Type B pancreatic cell (in vitro differentiated cells): ENCODE data around the gene KCNIP2. TPM values are rescaled to one million over a fixed set of nuclear protein-coding genes. Genes with fewer than 3 reads are reported as not detected.

Source experiments
- DNase-seq: peaks from one replicate; pipeline ENCODE4 v3.0.0; 2021; ENCODE audit warnings: mixed read lengths; ENCODE audit not compliant: unreplicated experiment; ENCODE audit errors: extremely low spot score
- H3K27ac Mint-ChIP-seq: 2 replicates; pipeline ENCODE4 v1.8.0; 2021; ENCODE audit warnings: mild to moderate bottlenecking, mixed read lengths
- H3K27me3 Mint-ChIP-seq: 2 replicates; pipeline ENCODE4 v1.8.0; 2021; ENCODE audit warnings: mixed read lengths
- H3K36me3 Mint-ChIP-seq: 2 replicates; pipeline ENCODE4 v1.8.0; 2021; ENCODE audit warnings: mixed read lengths
- H3K4me1 Mint-ChIP-seq: one replicate; pipeline ENCODE4 v1.8.0; 2021; ENCODE audit warnings: mixed read lengths; ENCODE audit not compliant: unreplicated experiment
- H3K4me3 Mint-ChIP-seq: 2 replicates; pipeline ENCODE4 v1.8.0; 2021; ENCODE audit warnings: mild to moderate bottlenecking, mixed read lengths
- H3K9me3 Mint-ChIP-seq: 2 replicates; pipeline ENCODE4 v1.8.0; 2021; ENCODE audit warnings: mixed read lengths
- CTCF ChIP-seq: fragments of 200-600 bp; sonication (generic); conservative IDR thresholded peaks from 2 replicates; pipeline ENCODE4 v1.5.0; 2021; ENCODE audit warnings: antibody characterized with exemption, mild to moderate bottlenecking
- total RNA-seq: library from RNA; stranded (reverse); gene quantifications from 2 replicates; pipeline ENCODE4 v1.2.1, GENCODE V29; 2021; ENCODE audit warnings: low replicate concordance

The KCNIP2 gene
- total RNA-seq, 1 donor from 2014 or later: 4.9 TPM

DNA sequence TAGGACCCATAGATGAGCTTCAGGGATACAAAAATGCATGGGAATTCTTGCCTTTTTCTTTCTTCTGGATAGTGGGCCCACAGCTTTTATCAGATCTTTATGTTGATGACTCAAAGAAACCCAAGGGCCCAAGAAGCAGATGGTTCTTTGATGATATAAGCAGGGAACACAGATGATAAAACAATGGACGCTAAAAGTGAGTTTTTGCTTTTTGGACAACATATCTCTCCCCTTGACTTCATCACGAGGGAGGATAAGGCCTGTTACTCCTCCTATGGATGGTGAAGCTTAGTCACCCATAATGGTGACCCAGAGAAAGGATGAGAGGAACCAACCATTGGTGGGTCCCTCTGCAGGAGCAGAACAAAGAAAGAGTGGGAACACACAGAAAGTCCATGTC, 18.9 kb downstream of the KCNIP2 start:
- no peak for TF ChIP-seq CTCF
- Mint-ChIP-seq H3K27ac (no peak overlapping the region), H3K4me3 (no peak overlapping the region), H3K27me3 (no peaks in the 10 kb centered on the region), H3K36me3 (peaks cover 4% of the 10 kb centered on the region), H3K9me3 (no peaks in the 10 kb centered on the region), H3K4me1 (peaks cover under 1% of the 10 kb centered on the region)
- no peak for DNase-seq

- Mint-ChIP-seq H3K27ac (peak overlapping the region; percentile 98), H3K27me3 (no peaks in the 10 kb centered on the region), H3K4me1 (peaks cover 19% of the 10 kb centered on the region), H3K9me3 (no peaks in the 10 kb centered on the region), H3K4me3 (peak overlapping the region; percentile 99), H3K36me3 (peaks cover 9% of the 10 kb centered on the region)
- TF ChIP-seq CTCF: no peak
- no peak for DNase-seq
Measured at GRCh38 chr10:101818872-101819633, 24.5 kb downstream of the KCNIP2 start.

DNA sequence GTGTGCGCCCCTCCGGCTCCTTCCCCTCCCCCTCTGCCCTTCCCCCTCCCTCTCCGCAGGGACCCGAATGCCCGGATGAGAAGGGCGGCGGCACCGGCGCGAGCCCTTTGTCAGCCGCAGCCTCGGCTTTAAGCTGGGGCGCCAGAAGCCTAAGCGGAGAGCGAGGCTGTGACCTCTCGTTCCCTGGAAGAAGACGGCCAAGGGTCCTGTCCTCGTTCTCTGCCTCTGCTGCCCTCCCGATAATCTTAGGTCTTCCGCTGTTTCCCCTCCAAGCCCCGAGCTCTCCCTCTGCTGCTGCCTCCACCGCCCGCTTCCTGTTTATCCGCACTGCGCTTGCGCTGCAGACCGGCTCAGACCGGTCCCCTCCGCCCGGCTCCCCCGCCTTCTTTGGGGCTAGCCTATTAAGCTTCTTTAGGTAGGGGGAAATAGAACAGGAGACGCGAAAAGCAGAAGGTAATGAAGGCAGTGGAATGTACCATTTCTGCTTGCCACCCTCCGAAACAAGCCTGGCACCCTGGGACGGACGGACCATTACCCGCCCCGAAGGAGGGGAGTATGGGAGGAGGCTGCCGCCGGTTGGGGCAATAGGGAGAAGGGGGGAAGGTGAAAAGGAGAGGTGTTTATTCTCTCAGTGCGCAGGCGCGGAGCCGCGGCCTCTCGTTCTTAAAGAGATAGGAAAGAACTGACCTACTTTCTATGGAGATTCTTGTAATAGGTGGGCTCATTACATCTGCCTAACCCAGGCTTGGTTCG, 25.3 kb downstream of the KCNIP2 start, which contains the start of gene OGA:
OGA (minus strand) TSS at position 326 of the 753 bp plus-strand sequence. CDS start 422 bp downstream, outside the sequence.
- Mint-ChIP-seq H3K27ac (peak within 1 kb of the TSS; percentile 98), H3K4me3 (peak within 1 kb of the TSS; percentile 99), H3K36me3 (peaks cover 9% of the 10 kb centered on the region), H3K4me1 (peaks cover 27% of the 10 kb centered on the region), H3K9me3 (no peaks in the 10 kb centered on the region), H3K27me3 (no peaks in the 10 kb centered on the region)
- DNase-seq: peak; percentile 97
- TF ChIP-seq CTCF: no peak

DNA sequence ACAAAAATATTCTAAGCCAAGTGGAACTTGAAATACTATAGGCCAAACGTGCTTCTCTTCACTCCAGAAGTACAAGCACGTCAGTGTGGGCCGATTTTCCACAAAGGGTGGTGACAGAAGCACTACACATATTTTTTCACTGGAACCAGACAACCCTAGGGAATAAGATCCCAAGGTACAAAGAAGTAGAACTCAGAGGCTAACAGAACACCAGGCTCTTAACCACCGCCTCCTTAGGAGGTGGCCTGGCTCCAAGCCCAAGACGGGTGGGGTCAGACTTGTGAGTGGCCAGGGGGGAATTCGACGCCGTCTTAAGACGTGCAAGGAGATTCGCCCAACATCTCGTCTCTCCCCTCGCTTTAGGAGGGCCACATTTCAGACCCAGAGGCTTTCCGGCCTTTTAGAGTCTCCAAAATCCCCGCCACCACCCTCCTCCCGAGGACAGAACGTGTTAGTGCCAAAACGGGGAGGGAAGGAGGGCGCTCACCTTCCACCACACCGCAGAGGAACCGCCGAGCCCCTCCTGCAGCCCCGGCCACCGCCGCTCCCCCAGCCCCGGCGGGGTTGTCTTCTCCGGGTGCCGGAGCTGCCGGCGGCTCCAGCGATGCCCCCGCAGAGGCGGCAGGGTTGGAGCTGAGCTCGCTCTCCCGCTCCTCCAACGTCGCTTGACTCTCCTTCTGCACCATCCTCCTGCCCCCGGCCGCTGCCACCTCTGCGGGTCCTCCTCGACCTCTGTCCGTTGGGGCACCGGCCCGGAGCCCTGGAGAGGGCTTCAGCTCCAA, 26.1 kb downstream of the KCNIP2 start:
- H3K27ac Mint-ChIP-seq: peak overlapping the region; percentile 98
- no peak for DNase-seq
- H3K27me3 Mint-ChIP-seq: no peaks in the 10 kb centered on the region
- peaks cover 29% of the 10 kb centered on the region for H3K4me1 Mint-ChIP-seq
- no peaks in the 10 kb centered on the region for H3K9me3 Mint-ChIP-seq
- peaks cover 12% of the 10 kb centered on the region for H3K36me3 Mint-ChIP-seq
- TF ChIP-seq CTCF: peak; percentile 10
- H3K4me3 Mint-ChIP-seq: peak overlapping the region; percentile 99

DNA sequence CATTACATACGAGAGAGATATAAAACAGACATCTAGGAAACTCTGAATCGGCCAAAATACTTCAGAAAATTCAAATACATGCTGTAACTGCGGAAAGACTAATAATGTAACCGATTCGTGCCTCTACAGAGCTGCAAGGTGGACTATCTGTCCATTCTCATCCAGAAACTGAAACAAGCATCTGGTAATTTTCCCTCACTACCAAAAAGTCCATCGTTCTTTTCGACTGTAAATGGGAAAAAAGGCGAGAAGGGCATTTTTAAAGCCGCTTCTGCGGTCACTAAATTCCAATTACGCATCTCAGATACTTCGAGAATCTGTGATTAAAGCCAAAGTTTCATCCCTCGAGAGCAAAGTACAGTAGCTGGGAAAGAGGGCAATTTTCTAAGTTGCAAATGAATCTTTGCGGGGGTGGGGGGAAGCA, 26.7 kb downstream of the KCNIP2 start:
- Mint-ChIP-seq H3K4me1 (peaks cover 29% of the 10 kb centered on the region), H3K4me3 (peak overlapping the region; percentile 99), H3K9me3 (no peaks in the 10 kb centered on the region), H3K36me3 (peaks cover 12% of the 10 kb centered on the region), H3K27ac (peak overlapping the region; percentile 98), H3K27me3 (no peaks in the 10 kb centered on the region)
- no peak for TF ChIP-seq CTCF
- no peak for DNase-seq
